A549 (cell line): ENCODE data around the gene CDC42EP5. TPM values are rescaled to one million over a fixed set of nuclear protein-coding genes. Genes with fewer than 3 reads are reported as not detected.

Experiments
- ATAC-seq, 2 experiments: fragments of 200-7000 bp in 1 of 2; fragments of >200 bp in 1 of 2; cut with Nextera tagmentation in 1 of 2; cut with Tn5 transposase in 1 of 2; 3 replicates each; pipeline versions ENCODE4 v1.8.0 to v1.9.1; 2018 to 2020; ENCODE audit warnings: mild to moderate bottlenecking in 1 of 2, moderate library complexity in 1 of 2
- CTCF ChIA-PET: fragments of 300-600 bp; sonication (Branson Sonifier 250); formaldehyde crosslinking; extraction: SDS; loops from one replicate; lab custom pipeline; 2021; ENCODE audit warnings: antibody characterized with exemption, inconsistent platforms; lab: Yijun Ruan, JAX
- POLR2A ChIA-PET: fragments of 350-600 bp; formaldehyde crosslinking; extraction: SDS; loops from one replicate; lab custom pipeline; 2021; ENCODE audit warnings: antibody characterized with exemption, inconsistent platforms; lab: Yijun Ruan, JAX
- DNase-seq, 2 experiments: peaks; one replicate each; pipeline versions ENCODE4 v3.0.0 to v3.0.0-alpha.2; 2011 to 2016; ENCODE audit warnings: low read depth in 1 of 2, low spot score in 1 of 2
- FAIRE-seq: peaks from 2 replicates; lab custom pipeline; 2011; peaks lifted over from hg19 to GRCh38; lab: Jason Lieb, UNC
- H3K27ac ChIP-seq, 2 experiments: fragments of >200 bp; sonication (Bioruptor Twin); formaldehyde crosslinking; 3 replicates each; pipeline ENCODE4 v1.5.1; 2016 to 2017
- H3K4me1 ChIP-seq: fragments of >200 bp; sonication (Bioruptor Twin); formaldehyde crosslinking; 3 replicates; pipeline ENCODE4 v1.6.1; 2016
- H3K4me2 ChIP-seq: fragments of >200 bp; sonication (Bioruptor Twin); formaldehyde crosslinking; 3 replicates; pipeline ENCODE4 v1.6.1; 2016
- H3K4me3 ChIP-seq: fragments of >200 bp; sonication (Bioruptor Twin); formaldehyde crosslinking; 3 replicates; pipeline ENCODE4 v1.5.1; 2016
- H3K9me3 ChIP-seq: fragments of >200 bp; sonication (Bioruptor Twin); formaldehyde crosslinking; 3 replicates; pipeline ENCODE4 v1.6.1; 2016
- ATOH8 ChIP-seq: fragments of 250-450 bp; sonication (Bioruptor Pico); IDR thresholded peaks from 2 replicates; pipeline ENCODE4 v1.5.0; 2020; ENCODE audit warnings: low read depth, mild to moderate bottlenecking, moderate library complexity
- BHLHE40 ChIP-seq: IDR thresholded peaks from 2 replicates; pipeline ENCODE4 v1.6.1; 2012; ENCODE audit warnings: low read depth, low read length, inconsistent platforms
- CBX8 ChIP-seq: fragments of 200-600 bp; sonication (generic); IDR thresholded peaks from 2 replicates; pipeline ENCODE4 v1.6.1; 2016
- CEBPB ChIP-seq, 2 experiments: fragments of >200 bp in 1 of 2; sonication (Bioruptor Twin) in 1 of 2; formaldehyde crosslinking in 1 of 2; IDR thresholded peaks; 2 replicates each; pipeline ENCODE4 v1.6.1; 2012 to 2016
- EHF ChIP-seq: fragments of 250-450 bp; sonication (Bioruptor Pico); IDR thresholded peaks from 2 replicates; pipeline ENCODE4 v1.5.0; 2020; ENCODE audit warnings: mild to moderate bottlenecking
- EHMT2 ChIP-seq: fragments of 200-600 bp; sonication (generic); IDR thresholded peaks from 2 replicates; pipeline ENCODE4 v1.6.1; 2016; ENCODE audit warnings: antibody characterized with exemption, low read depth, mild to moderate bottlenecking, moderate library complexity
- EP300 ChIP-seq, 2 experiments: fragments of >200 bp; sonication (Bioruptor Twin); formaldehyde crosslinking; IDR thresholded peaks; 2 replicates in 1 of 2; 3 replicates in 1 of 2; pipeline ENCODE4 v1.6.1; 2016 to 2017
- FOXS1 ChIP-seq: fragments of 250-450 bp; sonication (Bioruptor Pico); IDR thresholded peaks from 2 replicates; pipeline ENCODE4 v1.5.0; 2020; ENCODE audit warnings: mild to moderate bottlenecking, moderate library complexity
- GATA3 ChIP-seq: IDR thresholded peaks from 2 replicates; pipeline ENCODE4 v1.6.1; 2012; ENCODE audit warnings: borderline replicate concordance
- HES2 ChIP-seq: fragments of >200 bp; sonication (Bioruptor Twin); formaldehyde crosslinking; IDR thresholded peaks from 2 replicates; pipeline ENCODE4 v1.6.1; 2016
- HOXB13 ChIP-seq: fragments of 250-450 bp; sonication (Bioruptor Pico); IDR thresholded peaks from 2 replicates; pipeline ENCODE4 v1.5.0; 2020; ENCODE audit warnings: low read depth, mild to moderate bottlenecking, moderate library complexity
- HOXB5 ChIP-seq: fragments of 250-450 bp; sonication (Bioruptor Pico); IDR thresholded peaks from 2 replicates; pipeline ENCODE4 v1.5.0; 2020; ENCODE audit warnings: mild to moderate bottlenecking, moderate library complexity
- NFE2L2 ChIP-seq: fragments of 150-350 bp; conservative IDR thresholded peaks from 2 replicates; pipeline ENCODE4 v1.6.1; 2014; ENCODE audit warnings: low read length
- NPAS2 ChIP-seq: fragments of 250-450 bp; sonication (Bioruptor Pico); IDR thresholded peaks from 2 replicates; pipeline ENCODE4 v1.8.0; 2022; ENCODE audit warnings: mild to moderate bottlenecking, moderate library complexity, borderline replicate concordance
- POLR2AphosphoS2 ChIP-seq: conservative IDR thresholded peaks from 2 replicates; pipeline ENCODE4 v1.6.1; 2012; ENCODE audit warnings: low read length, improper control_type of control experiment, inconsistent platforms
- RARB ChIP-seq: fragments of 250-450 bp; sonication (Bioruptor Pico); IDR thresholded peaks from 2 replicates; pipeline ENCODE4 v1.8.0; 2021; ENCODE audit warnings: mild to moderate bottlenecking, moderate library complexity
- RFX5 ChIP-seq: fragments of 450-650 bp; IDR thresholded peaks from 2 replicates; pipeline ENCODE4 v1.7.1; 2014; ENCODE audit warnings: antibody characterized with exemption, mild to moderate bottlenecking, moderate library complexity
- RNF2 ChIP-seq: fragments of 200-600 bp; sonication (generic); IDR thresholded peaks from 2 replicates; pipeline ENCODE4 v1.6.1; 2016; ENCODE audit warnings: low read depth, mild to moderate bottlenecking, antibody characterized with exemption, moderate library complexity, borderline replicate concordance
- SREBF2 ChIP-seq: fragments of 450-650 bp; IDR thresholded peaks from 2 replicates; pipeline ENCODE4 v1.6.1; 2014; ENCODE audit warnings: mild to moderate bottlenecking, moderate library complexity
- TFCP2L1 ChIP-seq: fragments of 250-450 bp; sonication (Bioruptor Pico); IDR thresholded peaks from 2 replicates; pipeline ENCODE4 v1.5.0; 2021; ENCODE audit warnings: mild to moderate bottlenecking
- USF2 ChIP-seq: fragments of 450-650 bp; IDR thresholded peaks from 2 replicates; pipeline ENCODE4 v1.6.1; 2014; ENCODE audit warnings: antibody characterized with exemption
- ZC3H11A ChIP-seq: fragments of 450-650 bp; IDR thresholded peaks from 2 replicates; pipeline ENCODE4 v1.6.1; 2014; ENCODE audit warnings: antibody characterized with exemption, mild to moderate bottlenecking
- WGBS: methylation state at CpG from one replicate; pipeline ENCODE4 v1.1.6; 2017; ENCODE audit errors: missing lambda C conversion rate; 5-methylcytosine and 5-hydroxymethylcytosine counted together
- polyA minus RNA-seq: library from RNA; depleted of rRNA, polyadenylated mRNA; stranded (reverse); fragments of >200 nt; gene quantifications from 2 replicates; pipeline ENCODE4 v1.2.3, GENCODE V29; 2011; rRNA and poly(A)+ RNA removed
- polyA plus RNA-seq, 4 experiments: library from polyadenylated mRNA; depleted of rRNA in 3 of 4; stranded (reverse); fragments of >200 nt; fragmentation: RNase III in 1 of 4; extraction: RNeasy Plus Mini Kit Qiagen cat#74134 plus additional on column Dnase treatment in 1 of 4; gene quantifications; 2 replicates in 3 of 4; 3 replicates in 1 of 4; pipeline ENCODE4 v1.2.3, GENCODE V29; 2011 to 2017
- TF ChIP-seq, protein P1 (sequence below): IDR thresholded peaks from 2 replicates; pipeline ENCODE4 v1.6.1; 2012; ENCODE audit warnings: low read depth, borderline replicate concordance
- TF ChIP-seq, protein P2 (sequence below): fragments of 150-350 bp; IDR thresholded peaks from 2 replicates; pipeline ENCODE4 v1.6.1; 2014; ENCODE audit warnings: low read depth, mild to moderate bottlenecking, low read length

CDC42EP5 gene
- polyA plus RNA-seq (2011; rRNA removed) (not detected in 2 replicates), polyA plus RNA-seq (2017; fragmentation: RNase III; extraction: RNeasy Plus Mini Kit Qiagen cat#74134 plus additional on column Dnase treatment) (not detected in 3 replicates), polyA minus RNA-seq (not detected in 2 replicates)
- polyA plus RNA-seq (2012; cell fraction: cytosol; rRNA removed): 0.16 TPM in 1 of 2 replicates, not detected in the other
- polyA plus RNA-seq (2012; cell fraction: nucleus; rRNA removed): not detected in 2 replicates

GRCh38 chr19:54473071-54473891 is at the start of gene CDC42EP5:
Gene CDC42EP5 (minus strand): TSS chr19:54473296. CDS start chr19:54465547, 7,749 bp downstream.
- TF ChIP-seq HOXB13 (CRISPR knock-in tag) (no peak), HOXB5 (no peak), HES2 (no peak), GATA3 (no peak), CEBPB (IDR thresholded peaks at IDR 0.05) (no peak), EP300 (IDR thresholded peaks at IDR 0.05) (no peak), EHF (CRISPR knock-in tag) (no peak), RARB (CRISPR knock-in tag) (no peak), USF2 (no peak)
- TF ChIP-seq, protein P1, sequence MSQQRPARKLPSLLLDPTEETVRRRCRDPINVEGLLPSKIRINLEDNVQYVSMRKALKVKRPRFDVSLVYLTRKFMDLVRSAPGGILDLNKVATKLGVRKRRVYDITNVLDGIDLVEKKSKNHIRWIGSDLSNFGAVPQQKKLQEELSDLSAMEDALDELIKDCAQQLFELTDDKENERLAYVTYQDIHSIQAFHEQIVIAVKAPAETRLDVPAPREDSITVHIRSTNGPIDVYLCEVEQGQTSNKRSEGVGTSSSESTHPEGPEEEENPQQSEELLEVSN: no peak
- FAIRE-seq (no peak), ATAC-seq (peak; percentile 22 to 67; a peak in 5 of 6 replicates), DNase-seq (no peak)
- Histone ChIP-seq H3K4me1 (peaks cover 6% of the 10 kb centered on the region; the same call in 1 of the 3 replicates), H3K27ac (peak within 1 kb of the TSS in 1 of 2 experiments; percentile 30; a peak in 1 of 6 replicates), H3K4me3 (no peak within 1 kb of the TSS), H3K9me3 (no peaks in the 10 kb centered on the region), H3K4me2 (peak within 1 kb of the TSS; percentile 56)
- WGBS: 36% methylated on average over 12 of the region's 14 CpGs
- ChIA-PET CTCF (interaction anchor here (0.6 to 1.8 kb wide), 3 partner anchors 8 to 35 kb away, joined by 3 to 9 read pairs (median 3); no protein-coding TSS in a partner anchor), POLR2A (interaction anchor here (1.7 kb wide), 1 partner anchor 10 kb away, joined by 7 read pairs; the partner anchor contains the start of gene LENG9)

GRCh38 chr19:54521860-54522513 is 48.9 kb upstream of the CDC42EP5 start:
- 0 out of 3 replicates have a peak, but pooled peaks cover 2% of the 10 kb centered on the region for H3K9me3 ChIP-seq
- no peak overlapping the region for H3K4me2 ChIP-seq
- no peak for DNase-seq
- 16% methylated on average over 6 of the region's 6 CpGs for whole genome bisulfite sequencing
- TF ChIP-seq RNF2: no peak
- TF ChIP-seq POLR2AphosphoS2: no peak
- H3K4me3 ChIP-seq: no peak overlapping the region
- CTCF ChIA-PET: no interaction called here
- no peaks in the 10 kb centered on the region for H3K4me1 ChIP-seq
- POLR2A ChIA-PET: no interaction called here
- no peak for FAIRE-seq
- H3K27ac ChIP-seq: no peak overlapping the region
- no peak for ATAC-seq

DNA sequence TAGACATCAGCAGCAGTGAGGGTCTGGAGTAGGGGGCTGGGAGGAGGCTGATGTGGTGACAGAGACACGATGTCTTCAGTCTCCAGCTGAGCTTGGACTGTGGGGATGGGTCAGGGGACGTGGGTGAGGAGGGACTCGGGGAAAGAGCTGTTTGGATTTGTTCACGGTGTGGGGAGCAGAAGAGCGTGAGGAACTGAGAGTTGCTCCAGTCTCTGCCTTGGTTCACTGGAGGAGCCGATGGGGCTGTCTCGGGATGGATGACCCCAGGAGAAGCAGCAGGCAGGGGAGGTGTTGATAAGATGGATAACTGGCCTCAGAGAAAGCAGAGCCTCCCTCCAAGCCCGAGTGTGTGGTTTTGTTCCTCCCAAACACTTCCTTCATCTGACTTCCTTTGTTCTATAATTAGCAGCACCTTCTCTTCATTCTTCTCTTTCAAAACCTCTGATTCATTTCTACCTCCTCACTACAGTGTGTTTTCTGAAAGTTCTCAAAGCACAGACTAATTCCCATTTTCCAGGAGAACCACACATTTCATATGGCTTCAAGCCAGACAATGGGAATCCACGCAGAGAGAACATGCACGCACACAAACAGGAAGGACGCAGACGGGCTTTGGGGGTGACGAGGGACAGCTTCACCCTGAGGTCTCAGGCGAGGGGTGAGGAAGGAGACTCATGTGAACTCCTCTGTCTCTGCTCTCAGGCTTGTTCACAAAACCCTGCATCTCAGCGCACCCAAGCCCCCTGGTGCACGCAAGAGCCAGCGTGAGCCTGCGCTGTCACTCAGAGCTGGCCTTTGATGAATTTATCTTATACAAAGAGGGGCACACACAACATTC is 48.1 kb upstream of the CDC42EP5 start:
- ATAC-seq: no peak
- no peak for DNase-seq
- Histone ChIP-seq H3K4me2 (no peak overlapping the region), H3K27ac (no peak overlapping the region), H3K4me1 (no peaks in the 10 kb centered on the region), H3K4me3 (no peak overlapping the region), H3K9me3 (no peaks in the 10 kb centered on the region)
- WGBS: 11% methylated on average over 18 of the region's 18 CpGs
- TF ChIP-seq TFCP2L1 (CRISPR knock-in tag) (no peak), SREBF2 (no peak), RFX5 (no peak), CBX8 (no peak), EP300 (IDR thresholded peaks at IDR 0.05) (no peak), NPAS2 (CRISPR knock-in tag) (no peak), ZC3H11A (no peak), RARB (CRISPR knock-in tag) (no peak), ATOH8 (CRISPR knock-in tag) (no peak), HOXB5 (no peak), EHMT2 (no peak), NFE2L2 (no peak), BHLHE40 (no peak), FOXS1 (CRISPR knock-in tag) (no peak), EHF (CRISPR knock-in tag) (no peak), USF2 (no peak), GATA3 (no peak)
- TF ChIP-seq, protein P2, sequence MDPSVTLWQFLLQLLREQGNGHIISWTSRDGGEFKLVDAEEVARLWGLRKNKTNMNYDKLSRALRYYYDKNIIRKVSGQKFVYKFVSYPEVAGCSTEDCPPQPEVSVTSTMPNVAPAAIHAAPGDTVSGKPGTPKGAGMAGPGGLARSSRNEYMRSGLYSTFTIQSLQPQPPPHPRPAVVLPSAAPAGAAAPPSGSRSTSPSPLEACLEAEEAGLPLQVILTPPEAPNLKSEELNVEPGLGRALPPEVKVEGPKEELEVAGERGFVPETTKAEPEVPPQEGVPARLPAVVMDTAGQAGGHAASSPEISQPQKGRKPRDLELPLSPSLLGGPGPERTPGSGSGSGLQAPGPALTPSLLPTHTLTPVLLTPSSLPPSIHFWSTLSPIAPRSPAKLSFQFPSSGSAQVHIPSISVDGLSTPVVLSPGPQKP: no peak
- POLR2A ChIA-PET: no interaction called here
- no peak for FAIRE-seq
- CTCF ChIA-PET: no interaction called here
